B cell (primary cell): ENCODE measurements around the gene C9orf40. TPM values are rescaled to one million over a fixed set of nuclear protein-coding genes. Genes with fewer than 3 reads are reported as not detected.
A peak's percentile ranks its signal among the peaks of the same experiment; 100 is the strongest.

ENCODE experiments used
- ATAC-seq: fragments of 200-7000 bp; cut with Tn5 transposase; one replicate; pipeline ENCODE4 v1.10.0; 2021; ENCODE audit warnings: low read depth, mild to moderate bottlenecking, moderate number of reproducible peaks, moderate library complexity
- CTCF ChIA-PET: fragments of 350-600 bp; sonication (Branson Sonifier 250); formaldehyde crosslinking; loops from one replicate; lab custom pipeline; 2021; ENCODE audit warnings: antibody characterized with exemption, inconsistent platforms; lab: Charles Lee
- POLR2A ChIA-PET: fragments of 350-600 bp; sonication (Branson Sonifier 250); formaldehyde crosslinking; loops from one replicate; lab custom pipeline; 2021; ENCODE audit warnings: antibody characterized with exemption; lab: Charles Lee
- DNase-seq: peaks from one replicate; pipeline ENCODE4 v3.0.0; 2013
- H2AFZ ChIP-seq: 2 replicates; pipeline ENCODE4 v1.6.1; 2012; ENCODE audit warnings: mild to moderate bottlenecking, low read depth, low read length; ENCODE audit not compliant: insufficient read depth, poor library complexity, severe bottlenecking
- H3K27ac ChIP-seq, 2 donors: 1 replicate in 1 of 2; 2 replicates in 1 of 2; pipeline ENCODE4 v1.5.1; 2012 to 2013; ENCODE audit warnings: low read length in 2 of 2, mild to moderate bottlenecking in 2 of 2, moderate library complexity in 1 of 2
- H3K27me3 ChIP-seq, 4 experiments: fragments of 200-600 bp in 1 of 4; sonication (generic) in 1 of 4; replicated peaks in 1 of 4; 1 replicate in 2 of 4; 2 replicates in 2 of 4; pipeline versions ENCODE4 v1.6.1 to v1.7.0; 2013 to 2016; ENCODE audit warnings: low read length in 3 of 4, mild to moderate bottlenecking in 2 of 4, mixed read lengths in 1 of 4, moderate library complexity in 1 of 4; ENCODE audit not compliant: insufficient read depth in 4 of 4, control insufficient read depth in 3 of 4; ENCODE audit errors: control extremely low read depth in 1 of 4
- H3K36me3 ChIP-seq, 2 experiments: replicated peaks in 1 of 2; 1 replicate in 1 of 2; 2 replicates in 1 of 2; pipeline versions ENCODE4 v1.6.1 to v1.7.1; 2013; ENCODE audit warnings: low read length in 1 of 2; ENCODE audit not compliant: insufficient read depth in 2 of 2, control insufficient read depth in 1 of 2; ENCODE audit errors: control extremely low read depth in 1 of 2, extremely low read depth in 1 of 2
- H3K4me1 ChIP-seq, 2 donors: fragments of 200-600 bp in 1 of 2; sonication (generic) in 1 of 2; 1 replicate in 1 of 2; 2 replicates in 1 of 2; pipeline versions ENCODE4 v1.5.1 to v1.6.1; 2013 to 2017; ENCODE audit warnings: low read length in 2 of 2; ENCODE audit not compliant: control insufficient read depth in 2 of 2, insufficient read depth in 2 of 2
- H3K4me2 ChIP-seq: replicated peaks from 2 replicates; pipeline ENCODE3; 2012; ENCODE audit warnings: mild to moderate bottlenecking, low read depth, low read length; ENCODE audit not compliant: poor library complexity, severe bottlenecking
- H3K4me3 ChIP-seq, 5 experiments: fragments of 200-600 bp in 1 of 5; sonication (generic) in 1 of 5; 1 replicate in 3 of 5; 2 replicates in 2 of 5; pipeline versions ENCODE4 v1.5.1 to v1.7.0; 2011 to 2016; ENCODE audit warnings: low read length in 4 of 5, mild to moderate bottlenecking in 4 of 5, low read depth in 2 of 5, control low read depth in 1 of 5, moderate library complexity in 1 of 5; ENCODE audit not compliant: insufficient read depth in 1 of 5; ENCODE audit errors: control extremely low read depth in 1 of 5, extremely low read depth in 1 of 5
- H3K79me2 ChIP-seq: fragments of 200-600 bp; sonication (generic); one replicate; pipeline ENCODE4 v1.6.0; 2016; ENCODE audit warnings: low read length; ENCODE audit not compliant: control insufficient read depth, insufficient read depth
- H3K9ac ChIP-seq: fragments of 200-600 bp; sonication (generic); 2 replicates; pipeline ENCODE4 v1.6.1; 2017; ENCODE audit warnings: mild to moderate bottlenecking, low read length, moderate library complexity
- H3K9me3 ChIP-seq, 3 donors: one replicate each; pipeline versions ENCODE4 v1.6.1 to v1.7.1; 2013; ENCODE audit warnings: low read length in 2 of 3; ENCODE audit not compliant: control insufficient read depth in 2 of 3, insufficient read depth in 1 of 3; ENCODE audit errors: control extremely low read depth in 1 of 3
- H4K20me1 ChIP-seq: 2 replicates; pipeline ENCODE4 v1.6.0; 2012; ENCODE audit warnings: mild to moderate bottlenecking, low read length; ENCODE audit not compliant: insufficient read depth, control insufficient read depth, poor library complexity, severe bottlenecking
- H3K27ac Mint-ChIP-seq: one replicate; pipeline ENCODE4 v1.8.0; 2021; ENCODE audit warnings: mixed read lengths
- H3K27me3 Mint-ChIP-seq: one replicate; pipeline ENCODE4 v1.8.0; 2021; ENCODE audit warnings: mixed read lengths
- H3K4me1 Mint-ChIP-seq: one replicate; pipeline ENCODE4 v1.8.0; 2021; ENCODE audit warnings: mixed read lengths
- H3K4me3 Mint-ChIP-seq: one replicate; pipeline ENCODE4 v1.8.0; 2021; ENCODE audit warnings: mixed read lengths
- H3K9me3 Mint-ChIP-seq: one replicate; pipeline ENCODE4 v1.8.0; 2022; ENCODE audit warnings: mixed read lengths; ENCODE audit not compliant: insufficient read depth
- EZH2 ChIP-seq: IDR thresholded peaks from 2 replicates; pipeline ENCODE4 v1.6.1; 2012; ENCODE audit warnings: borderline replicate concordance, low read depth, mild to moderate bottlenecking, moderate library complexity, low read length; ENCODE audit not compliant: insufficient read depth, poor library complexity, severe bottlenecking
- WGBS: methylation state at CpG from one replicate; pipeline ENCODE4 v1.1.5; 2013; ENCODE audit warnings: missing lambda C conversion rate; ENCODE audit not compliant: insufficient coverage; 5-methylcytosine and 5-hydroxymethylcytosine counted together
- intact Hi-C: fragments of 100-400 bp; cut with micrococcal nuclease; formaldehyde crosslinking; loops from one replicate; pipeline ENCODE4 v1.10.0; 2022
- polyA plus RNA-seq: library from polyadenylated mRNA; depleted of rRNA; stranded (reverse); fragments of >200 nt; gene quantifications from 2 replicates; pipeline ENCODE4 v1.2.3, GENCODE V29; 2012
- total RNA-seq, 2 donors: library from RNA; stranded (reverse); fragments of 120-200 nt in 1 of 2; gene quantifications; 1 replicate in 1 of 2; 2 replicates in 1 of 2; pipeline versions ENCODE4 v1.2.3 to v1.2.4, GENCODE V29; 2013 to 2022
- TF ChIP-seq, protein P1 (sequence below): fragments of 200-600 bp; IDR thresholded peaks from one replicate; pipeline ENCODE4 v1.8.0; 2022; ENCODE audit warnings: antibody characterized with exemption, mild to moderate bottlenecking

Gene C9orf40
- total and polyA plus RNA-seq, 2 donors (not counting 1 experiment from before 2014, with no cell fraction given) = 2.6 to 5.0 TPM

GRCh38 chr9:74949859-74950855, 2.6 kb downstream of the C9orf40 start:
- H3K9me3 ChIP-seq = no peaks in the 10 kb centered on the region
- CTCF ChIA-PET = interaction anchor here (0.7 to 4.2 kb wide), 8 partner anchors 12 to 176 kb away, joined by 3 to 39 read pairs (median 3); partner anchors contain the start of genes NMRK1 and OSTF1
- Mint-ChIP-seq H3K9me3 (no peaks in the 10 kb centered on the region), H3K27me3 (no peaks in the 10 kb centered on the region), H3K4me1 (peaks cover 19% of the 10 kb centered on the region), H3K27ac (no peak overlapping the region), H3K4me3 (peak overlapping the region; percentile 3)
- H3K27ac ChIP-seq = no peak overlapping the region
- H3K27me3 ChIP-seq = no peaks in the 10 kb centered on the region
- TF ChIP-seq EZH2 = no peak
- TF ChIP-seq, protein P1, sequence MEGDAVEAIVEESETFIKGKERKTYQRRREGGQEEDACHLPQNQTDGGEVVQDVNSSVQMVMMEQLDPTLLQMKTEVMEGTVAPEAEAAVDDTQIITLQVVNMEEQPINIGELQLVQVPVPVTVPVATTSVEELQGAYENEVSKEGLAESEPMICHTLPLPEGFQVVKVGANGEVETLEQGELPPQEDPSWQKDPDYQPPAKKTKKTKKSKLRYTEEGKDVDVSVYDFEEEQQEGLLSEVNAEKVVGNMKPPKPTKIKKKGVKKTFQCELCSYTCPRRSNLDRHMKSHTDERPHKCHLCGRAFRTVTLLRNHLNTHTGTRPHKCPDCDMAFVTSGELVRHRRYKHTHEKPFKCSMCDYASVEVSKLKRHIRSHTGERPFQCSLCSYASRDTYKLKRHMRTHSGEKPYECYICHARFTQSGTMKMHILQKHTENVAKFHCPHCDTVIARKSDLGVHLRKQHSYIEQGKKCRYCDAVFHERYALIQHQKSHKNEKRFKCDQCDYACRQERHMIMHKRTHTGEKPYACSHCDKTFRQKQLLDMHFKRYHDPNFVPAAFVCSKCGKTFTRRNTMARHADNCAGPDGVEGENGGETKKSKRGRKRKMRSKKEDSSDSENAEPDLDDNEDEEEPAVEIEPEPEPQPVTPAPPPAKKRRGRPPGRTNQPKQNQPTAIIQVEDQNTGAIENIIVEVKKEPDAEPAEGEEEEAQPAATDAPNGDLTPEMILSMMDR = no peak
- H2AFZ ChIP-seq = no peak overlapping the region
- H3K4me2 ChIP-seq = no peak overlapping the region
- ATAC-seq (no peak), DNase-seq (no peak)
- intact Hi-C loops = loop anchor here (10.0 kb wide), 1 partner anchor 1445 kb away; the partner anchor contains the start of gene RFK
- H3K36me3 ChIP-seq = no peaks in the 10 kb centered on the region
- peaks cover 9 to 15% of the 10 kb centered on the region in 2 donors for H3K4me1 ChIP-seq
- no peaks in the 10 kb centered on the region for H4K20me1 ChIP-seq
- POLR2A ChIA-PET = no interaction called here
- WGBS = 100% methylated on average over 1 of the region's 10 CpGs
- H3K4me3 ChIP-seq = no peak overlapping the region
- peaks cover 12% of the 10 kb centered on the region for H3K79me2 ChIP-seq
- no peak overlapping the region for H3K9ac ChIP-seq

DNA sequence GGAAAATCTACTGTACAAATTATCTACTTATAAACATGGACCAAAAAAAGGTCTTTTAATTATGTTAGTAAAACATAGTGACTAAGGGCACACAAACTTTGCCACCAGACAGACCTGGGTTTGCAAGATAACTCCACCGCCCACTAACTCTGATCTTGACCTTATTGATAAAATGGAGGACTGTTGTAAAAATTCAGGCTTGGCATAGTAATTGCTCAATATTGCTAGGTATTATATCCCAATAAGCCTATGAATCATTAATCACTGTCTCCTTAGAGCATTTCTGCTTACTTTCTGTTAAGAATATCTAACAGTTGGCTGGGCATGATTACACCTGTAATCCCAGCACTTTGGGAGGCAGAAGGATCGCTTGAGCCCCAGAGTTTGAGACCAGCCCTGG, 3.8 kb downstream of the C9orf40 start:
- WGBS = no CpG with 5 or more reads among the region's 2 CpGs
- DNase-seq (no peak), ATAC-seq (no peak)
- H3K4me3 Mint-ChIP-seq = no peak overlapping the region
- Histone ChIP-seq H4K20me1 (no peaks in the 10 kb centered on the region), H3K79me2 (peaks cover 12% of the 10 kb centered on the region), H3K4me3 (no peak overlapping the region), H3K9ac (no peak overlapping the region), H3K36me3 (no peaks in the 10 kb centered on the region), H3K9me3 (no peaks in the 10 kb centered on the region), H2AFZ (no peak overlapping the region), H3K27ac (no peak overlapping the region), H3K4me1 (peaks cover 9 to 15% of the 10 kb centered on the region in 2 donors), H3K27me3 (no peaks in the 10 kb centered on the region), H3K4me2 (no peak overlapping the region)
- intact Hi-C loops = no loop called here
- ChIA-PET CTCF (interaction anchor here (1.2 kb wide), 1 partner anchor 68 kb away, joined by 3 read pairs; no protein-coding TSS in a partner anchor), POLR2A (no interaction called here)
- peaks cover 19% of the 10 kb centered on the region for H3K4me1 Mint-ChIP-seq
- H3K27me3 Mint-ChIP-seq = no peaks in the 10 kb centered on the region
- no peak overlapping the region for H3K27ac Mint-ChIP-seq
- TF ChIP-seq, protein P1 = no peak
- no peak for TF ChIP-seq EZH2
- no peaks in the 10 kb centered on the region for H3K9me3 Mint-ChIP-seq
